ENCODE results near the gene TMPRSS12.
"Not testable (repeated sequence)": the region's sequence is repeated elsewhere in the genome, so short reads cannot be mapped to it uniquely, and the experiment has no call there.

TMPRSS12 gene

GRCh38 chr12:50842637-50843493 lies at the start of gene TMPRSS12:
Gene TMPRSS12, plus strand, starts transcription at chr12:50842926. Its CDS starts 39 bp downstream, at chr12:50842965.
- DNase-seq (ENCODE audit: low read depth): no peak

- DNase-seq (ENCODE audit: low read depth): no peak
These were observed 42.8 kb upstream of the TMPRSS12 start for GRCh38 chr12:50799908-50800307.

GRCh38 chr12:50803230-50803875 lies 39.4 kb upstream of the TMPRSS12 start:
- DNase-seq (ENCODE audit: low read depth): no peak

GRCh38 chr12:50806176-50806575 lies 36.5 kb upstream of the TMPRSS12 start:
- DNase-seq (ENCODE audit: low read depth): no peak

- not testable (repeated sequence) for DNase-seq (ENCODE audit: low read depth)
These were observed 33.6 kb upstream of the TMPRSS12 start for GRCh38 chr12:50809131-50809530.

- DNase-seq (ENCODE audit: low read depth): not testable (repeated sequence)
These were observed 27.8 kb upstream of the TMPRSS12 start for GRCh38 chr12:50814921-50815320.

- DNase-seq (ENCODE audit: low read depth): no peak
These were observed 22.5 kb upstream of the TMPRSS12 start for GRCh38 chr12:50820177-50820576.

GRCh38 chr12:50822082-50822481 lies 20.6 kb upstream of the TMPRSS12 start:
- no peak for DNase-seq (ENCODE audit: low read depth)

GRCh38 chr12:50823724-50824123 lies 19.0 kb upstream of the TMPRSS12 start:
- not testable (repeated sequence) for DNase-seq (ENCODE audit: low read depth)

- DNase-seq (ENCODE audit: low read depth): no peak
These were observed 17.8 kb upstream of the TMPRSS12 start for GRCh38 chr12:50824914-50825313.

- DNase-seq (ENCODE audit: low read depth): no peak
These were observed 17.3 kb upstream of the TMPRSS12 start for GRCh38 chr12:50825372-50825838.

GRCh38 chr12:50828121-50828520 lies 14.6 kb upstream of the TMPRSS12 start:
- no peak for DNase-seq (ENCODE audit: low read depth)

- DNase-seq (ENCODE audit: low read depth): no peak
These were observed 13.8 kb upstream of the TMPRSS12 start for GRCh38 chr12:50828886-50829285.

GRCh38 chr12:50833801-50834200 lies 8.9 kb upstream of the TMPRSS12 start:
- DNase-seq (ENCODE audit: low read depth): not testable (repeated sequence)

GRCh38 chr12:50839042-50839441 lies 3.7 kb upstream of the TMPRSS12 start:
- no peak for DNase-seq (ENCODE audit: low read depth)

GRCh38 chr12:50840809-50841487 lies 1.8 kb upstream of the TMPRSS12 start:
- DNase-seq (ENCODE audit: low read depth): no peak

GRCh38 chr12:50841716-50842531 lies 802 bp upstream of the TMPRSS12 start:
- no peak for DNase-seq (ENCODE audit: low read depth)

GRCh38 chr12:50845021-50845647 lies 2.4 kb downstream of the TMPRSS12 start:
- no peak for DNase-seq (ENCODE audit: low read depth)

GRCh38 chr12:50848963-50849362 lies 6.2 kb downstream of the TMPRSS12 start:
- DNase-seq (ENCODE audit: low read depth): no peak

- DNase-seq (ENCODE audit: low read depth): not testable (repeated sequence)
These were observed 12.5 kb downstream of the TMPRSS12 start for GRCh38 chr12:50855218-50855617.

GRCh38 chr12:50855679-50856078 lies 13.0 kb downstream of the TMPRSS12 start:
- DNase-seq (ENCODE audit: low read depth): not testable (repeated sequence)
